Urinary bladder (tissue), 4 donors: ENCODE measurements around the gene KLHL28. TPM values are rescaled to one million over a fixed set of nuclear protein-coding genes. Genes with fewer than 3 reads are reported as not detected.
"Not testable (repeated sequence)": the region's sequence is repeated elsewhere in the genome, so short reads cannot be mapped to it uniquely, and the experiment has no call there.

Experiments
- DNase-seq: peaks from one replicate; pipeline ENCODE4 v3.0.0-alpha.2; 2015; ENCODE audit errors: extremely low spot score
- H3K27ac ChIP-seq: one replicate; pipeline ENCODE4 v1.5.1; 2013; ENCODE audit warnings: low read depth, mild to moderate bottlenecking, moderate library complexity
- H3K36me3 ChIP-seq: one replicate; pipeline ENCODE4 v1.6.1; 2013; ENCODE audit warnings: mild to moderate bottlenecking, moderate library complexity; ENCODE audit not compliant: insufficient read depth
- H3K4me1 ChIP-seq: one replicate; pipeline ENCODE4 v1.6.1; 2013; ENCODE audit warnings: mild to moderate bottlenecking, moderate library complexity; ENCODE audit not compliant: insufficient read depth
- H3K4me3 ChIP-seq: one replicate; pipeline ENCODE4 v1.5.1; 2013; ENCODE audit warnings: low read depth, low read length
- WGBS: extraction: QIAGEN DNeasy Blood & Tissue Kit; methylation state at CpG from one replicate; pipeline ENCODE4 v1.1.7; 2013; 5-methylcytosine and 5-hydroxymethylcytosine counted together
- polyA plus RNA-seq: library from polyadenylated mRNA; stranded (reverse); fragments of 200-250 nt; gene quantifications from one replicate; pipeline ENCODE4 v1.2.3, GENCODE V29; 2013
- total RNA-seq: library from RNA; depleted of rRNA; stranded (reverse); fragments of >200 nt; gene quantifications from one replicate; pipeline ENCODE4 v1.2.3, GENCODE V29; 2014
- donor health status: healthy with polysubstance abuse.
- donor health status: healthy.

Gene KLHL28
- total and polyA plus RNA-seq, 2 donors: 5.6 to 36.7 TPM

GRCh38 chr14:44901696-44902095, 60.1 kb downstream of the KLHL28 start:
- DNase-seq: no peak
- Histone ChIP-seq H3K27ac (no peak overlapping the region), H3K36me3 (no peaks in the 10 kb centered on the region), H3K4me1 (peaks cover 3% of the 10 kb centered on the region), H3K4me3 (no peak overlapping the region)
- 28% methylated on average over 2 of the region's 2 CpGs for WGBS

GRCh38 chr14:44898551-44898950, 63.2 kb downstream of the KLHL28 start:
- Histone ChIP-seq H3K36me3 (no peaks in the 10 kb centered on the region), H3K4me3 (peak overlapping the region; percentile 22), H3K4me1 (peaks cover 3% of the 10 kb centered on the region), H3K27ac (no peak overlapping the region)
- DNase-seq: no peak
- 16% methylated on average over 6 of the region's 6 CpGs for WGBS

- peaks cover 3% of the 10 kb centered on the region for H3K4me1 ChIP-seq
- 3% methylated on average over 13 of the region's 13 CpGs for WGBS
These were observed 63.9 kb downstream of the KLHL28 start for GRCh38 chr14:44897845-44898151.

GRCh38 chr14:44897041-44897844, 64.5 kb downstream of the KLHL28 start:
- peak overlapping the region; percentile 62 for H3K4me3 ChIP-seq
- DNase-seq: peak; percentile 90
- WGBS: under 1% methylated on average over 81 of the region's 81 CpGs
- H3K27ac ChIP-seq: peak overlapping the region; percentile 99
- no peaks in the 10 kb centered on the region for H3K36me3 ChIP-seq
- H3K4me1 ChIP-seq: peaks cover 3% of the 10 kb centered on the region

More at GRCh38 chr14:44897845-44898151, 63.9 kb downstream of the KLHL28 start:
- peak; percentile 25 for DNase-seq
- H3K4me3 ChIP-seq: peak overlapping the region; percentile 62
- H3K36me3 ChIP-seq: no peaks in the 10 kb centered on the region
- H3K27ac ChIP-seq: peak overlapping the region; percentile 99

- DNase-seq: no peak
- 89% methylated on average over 10 of the region's 10 CpGs for WGBS
- no peak overlapping the region for H3K4me3 ChIP-seq
- peak overlapping the region; percentile 60 for H3K27ac ChIP-seq
- no peaks in the 10 kb centered on the region for H3K36me3 ChIP-seq
- peaks cover 2% of the 10 kb centered on the region for H3K4me1 ChIP-seq
These were observed 65.3 kb downstream of the KLHL28 start for GRCh38 chr14:44896275-44897040.

- H3K27ac ChIP-seq: no peak overlapping the region
- no peak overlapping the region for H3K4me3 ChIP-seq
- 44% methylated on average over 2 of the region's 2 CpGs for WGBS
- H3K36me3 ChIP-seq: no peaks in the 10 kb centered on the region
- DNase-seq: no peak
- peaks cover 2% of the 10 kb centered on the region for H3K4me1 ChIP-seq
These were observed 66.0 kb downstream of the KLHL28 start for GRCh38 chr14:44895716-44896115.

GRCh38 chr14:44893535-44893934, 68.2 kb downstream of the KLHL28 start:
- no peak overlapping the region for H3K4me3 ChIP-seq
- H3K4me1 ChIP-seq: no peaks in the 10 kb centered on the region
- WGBS: 84% methylated on average over 2 of the region's 2 CpGs
- no peak for DNase-seq
- H3K27ac ChIP-seq: no peak overlapping the region
- no peaks in the 10 kb centered on the region for H3K36me3 ChIP-seq

- DNase-seq, H3K36me3 ChIP-seq, H3K4me1 ChIP-seq, H3K4me3 ChIP-seq, H3K27ac ChIP-seq: not testable (repeated sequence)
- 64% methylated on average over 2 of the region's 3 CpGs for WGBS
These were observed 69.9 kb downstream of the KLHL28 start for GRCh38 chr14:44891726-44892372.

GRCh38 chr14:44889595-44890471, 71.9 kb downstream of the KLHL28 start:
- WGBS: 64% methylated on average over 4 of the region's 4 CpGs
- Histone ChIP-seq H3K4me3 (no peak overlapping the region), H3K4me1 (no peaks in the 10 kb centered on the region), H3K36me3 (no peaks in the 10 kb centered on the region), H3K27ac (no peak overlapping the region)
- no peak for DNase-seq

GRCh38 chr14:44887596-44887955, 74.2 kb downstream of the KLHL28 start:
- no peaks in the 10 kb centered on the region for H3K4me1 ChIP-seq
- 97% methylated on average over 16 of the region's 16 CpGs for WGBS
- no peak for DNase-seq
- no peak overlapping the region for H3K4me3 ChIP-seq
- no peak overlapping the region for H3K27ac ChIP-seq
- no peaks in the 10 kb centered on the region for H3K36me3 ChIP-seq

GRCh38 chr14:44886860-44887595, 74.7 kb downstream of the KLHL28 start:
- Histone ChIP-seq H3K36me3 (no peaks in the 10 kb centered on the region), H3K4me3 (no peak overlapping the region), H3K27ac (no peak overlapping the region), H3K4me1 (no peaks in the 10 kb centered on the region)
- 97% methylated on average over 35 of the region's 35 CpGs for WGBS
- no peak for DNase-seq

- no peak for DNase-seq
- H3K4me1 ChIP-seq: no peaks in the 10 kb centered on the region
- H3K27ac ChIP-seq: no peak overlapping the region
- 89% methylated on average over 2 of the region's 2 CpGs for WGBS
- no peak overlapping the region for H3K4me3 ChIP-seq
- H3K36me3 ChIP-seq: no peaks in the 10 kb centered on the region
These were observed 81.0 kb downstream of the KLHL28 start for GRCh38 chr14:44880791-44881190.
